ENCODE data around the gene TM6SF1.

DNA sequence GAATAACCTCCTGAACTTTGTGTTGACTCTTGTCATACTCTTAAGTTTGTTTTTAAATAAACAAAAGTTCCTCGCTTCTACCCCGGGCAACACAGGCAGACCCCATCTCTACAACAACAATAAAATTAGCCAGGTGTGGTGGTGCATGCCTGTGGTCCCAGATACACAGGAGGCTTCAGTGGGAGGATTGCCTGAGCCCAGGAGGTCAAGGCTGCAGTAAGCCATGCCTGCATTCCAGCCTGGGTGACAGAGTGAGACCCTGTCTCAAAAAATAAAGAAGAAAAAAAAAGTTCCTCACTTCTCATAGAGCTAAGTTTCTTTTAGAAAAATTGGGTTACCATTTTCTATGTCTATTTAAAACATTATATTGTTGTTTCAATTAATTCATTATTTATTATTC, 70.9 kb downstream of the TM6SF1 start:
- TF ChIP-seq, protein P1, sequence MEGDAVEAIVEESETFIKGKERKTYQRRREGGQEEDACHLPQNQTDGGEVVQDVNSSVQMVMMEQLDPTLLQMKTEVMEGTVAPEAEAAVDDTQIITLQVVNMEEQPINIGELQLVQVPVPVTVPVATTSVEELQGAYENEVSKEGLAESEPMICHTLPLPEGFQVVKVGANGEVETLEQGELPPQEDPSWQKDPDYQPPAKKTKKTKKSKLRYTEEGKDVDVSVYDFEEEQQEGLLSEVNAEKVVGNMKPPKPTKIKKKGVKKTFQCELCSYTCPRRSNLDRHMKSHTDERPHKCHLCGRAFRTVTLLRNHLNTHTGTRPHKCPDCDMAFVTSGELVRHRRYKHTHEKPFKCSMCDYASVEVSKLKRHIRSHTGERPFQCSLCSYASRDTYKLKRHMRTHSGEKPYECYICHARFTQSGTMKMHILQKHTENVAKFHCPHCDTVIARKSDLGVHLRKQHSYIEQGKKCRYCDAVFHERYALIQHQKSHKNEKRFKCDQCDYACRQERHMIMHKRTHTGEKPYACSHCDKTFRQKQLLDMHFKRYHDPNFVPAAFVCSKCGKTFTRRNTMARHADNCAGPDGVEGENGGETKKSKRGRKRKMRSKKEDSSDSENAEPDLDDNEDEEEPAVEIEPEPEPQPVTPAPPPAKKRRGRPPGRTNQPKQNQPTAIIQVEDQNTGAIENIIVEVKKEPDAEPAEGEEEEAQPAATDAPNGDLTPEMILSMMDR (IDR thresholded peaks at IDR 0.05), result no peak
- no peak for TF ChIP-seq POLR2A (IDR thresholded peaks at IDR 0.05)

All from lower leg skin (tissue), 3 donors.